ENCODE data around the gene SPSB2.

SPSB2 gene

DNA sequence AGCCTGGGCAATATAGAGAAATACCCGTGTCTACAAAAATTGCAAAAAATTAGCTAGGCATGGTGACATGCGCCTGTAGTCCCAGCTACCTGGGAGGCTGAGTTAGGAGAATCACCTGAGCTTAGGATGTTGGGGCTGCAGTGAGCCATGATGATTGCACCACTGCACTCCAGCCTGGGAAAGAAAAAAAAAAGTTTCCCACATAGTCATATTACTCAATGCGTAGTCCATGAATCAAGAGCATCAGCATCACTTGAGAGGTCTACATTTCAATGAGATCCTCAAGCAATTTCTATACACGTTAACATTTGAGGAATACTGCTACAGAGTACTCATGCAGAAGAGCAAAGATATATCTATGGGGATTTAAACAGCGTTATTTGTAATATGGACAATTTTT lies 26.3 kb upstream of the SPSB2 start:
- no peak for TF ChIP-seq CEBPB (IDR thresholded peaks at IDR 0.05)
- TF ChIP-seq, protein P1, sequence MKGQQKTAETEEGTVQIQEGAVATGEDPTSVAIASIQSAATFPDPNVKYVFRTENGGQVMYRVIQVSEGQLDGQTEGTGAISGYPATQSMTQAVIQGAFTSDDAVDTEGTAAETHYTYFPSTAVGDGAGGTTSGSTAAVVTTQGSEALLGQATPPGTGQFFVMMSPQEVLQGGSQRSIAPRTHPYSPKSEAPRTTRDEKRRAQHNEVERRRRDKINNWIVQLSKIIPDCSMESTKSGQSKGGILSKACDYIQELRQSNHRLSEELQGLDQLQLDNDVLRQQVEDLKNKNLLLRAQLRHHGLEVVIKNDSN (IDR thresholded peaks at IDR 0.05) = no peak

DNA sequence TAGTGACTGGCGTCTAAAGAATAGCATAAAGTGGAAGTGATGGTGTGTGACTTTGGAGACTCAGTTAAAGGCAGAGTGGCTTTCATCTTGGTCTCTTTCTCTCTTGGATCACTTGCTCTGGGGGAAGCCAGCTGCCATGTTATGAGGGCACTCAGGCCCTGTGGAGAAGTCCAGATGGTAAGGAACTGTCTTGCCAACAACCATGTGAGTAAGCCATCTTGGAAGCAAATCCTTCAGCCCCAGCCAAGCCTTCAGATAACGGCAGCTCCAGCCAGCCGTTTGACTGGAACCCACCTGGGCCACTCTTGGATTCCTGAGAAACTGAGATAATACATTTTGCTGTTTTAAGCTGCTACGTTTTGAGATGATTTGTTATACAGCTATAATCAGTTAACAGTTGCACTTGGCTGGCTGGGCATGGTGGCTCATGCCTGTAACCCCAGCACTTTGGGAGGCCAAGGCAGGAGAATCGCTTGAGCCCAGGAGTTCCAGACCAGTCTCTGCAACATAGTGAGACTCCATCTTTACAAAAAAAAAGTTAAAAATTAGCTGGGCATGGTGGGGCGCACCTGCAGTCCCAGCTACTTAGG lies 23.8 kb upstream of the SPSB2 start:
- TF ChIP-seq MAX (IDR thresholded peaks at IDR 0.05) (no peak), TAF1 (IDR thresholded peaks at IDR 0.05; ENCODE audit: low read depth) (no peak), REST (IDR thresholded peaks at IDR 0.05; ENCODE audit: low read depth) (no peak), CREB1 (IDR thresholded peaks at IDR 0.05; ENCODE audit: low read depth) (no peak), YY1 (IDR thresholded peaks at IDR 0.05; ENCODE audit: low read depth) (no peak), FOXM1 (IDR thresholded peaks at IDR 0.05; ENCODE audit: borderline replicate concordance, low read depth) (no peak), ZBTB7A (IDR thresholded peaks at IDR 0.05; ENCODE audit: low read depth) (no peak), EP300 (IDR thresholded peaks at IDR 0.05; ENCODE audit: borderline replicate concordance) (no peak), TEAD4 (IDR thresholded peaks at IDR 0.05) (no peak), RAD21 (IDR thresholded peaks at IDR 0.05; ENCODE audit: low read depth) (no peak)
- TF ChIP-seq, protein P1 (IDR thresholded peaks at IDR 0.05) = no peak

DNA sequence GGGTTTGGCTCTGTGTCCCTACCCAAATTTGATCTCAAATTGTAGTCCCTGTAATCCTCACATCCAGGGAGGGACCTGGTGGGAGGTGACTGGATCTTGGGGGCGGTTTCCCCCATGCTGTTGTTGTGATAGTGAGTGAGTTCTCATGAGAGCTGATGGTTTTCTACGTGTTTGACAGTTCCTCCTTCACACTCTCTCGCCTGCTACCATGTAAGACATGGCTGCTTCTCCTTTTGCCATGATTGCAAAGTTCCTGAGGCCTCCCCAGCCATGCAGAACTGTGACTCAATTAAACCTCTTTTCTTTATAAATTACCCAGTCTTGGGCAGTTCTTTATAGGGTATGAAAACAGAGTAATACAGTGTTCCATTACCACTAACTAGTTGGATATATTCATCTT lies 21.2 kb upstream of the SPSB2 start:
- no peak for TF ChIP-seq TCF12 (IDR thresholded peaks at IDR 0.05; ENCODE audit: low read depth)
- no peak for TF ChIP-seq EP300 (IDR thresholded peaks at IDR 0.05; ENCODE audit: borderline replicate concordance)
- TF ChIP-seq FOXM1 (IDR thresholded peaks at IDR 0.05; ENCODE audit: borderline replicate concordance, low read depth) = no peak
- no peak for TF ChIP-seq NFIC (IDR thresholded peaks at IDR 0.05)
- TF ChIP-seq TEAD4 (IDR thresholded peaks at IDR 0.05) = no peak
- TF ChIP-seq, protein P1 (IDR thresholded peaks at IDR 0.05) = no peak
- TF ChIP-seq CREB1 (IDR thresholded peaks at IDR 0.05; ENCODE audit: low read depth) = no peak
- no peak for TF ChIP-seq RAD21 (IDR thresholded peaks at IDR 0.05; ENCODE audit: low read depth)
- no peak for TF ChIP-seq REST (IDR thresholded peaks at IDR 0.05; ENCODE audit: low read depth)
- TF ChIP-seq TAF1 (IDR thresholded peaks at IDR 0.05; ENCODE audit: low read depth) = no peak
- no peak for TF ChIP-seq CEBPB (IDR thresholded peaks at IDR 0.05)
- TF ChIP-seq YY1 (IDR thresholded peaks at IDR 0.05; ENCODE audit: low read depth) = no peak
- no peak for TF ChIP-seq EGR1 (IDR thresholded peaks at IDR 0.05)
- TF ChIP-seq ZBTB7A (IDR thresholded peaks at IDR 0.05; ENCODE audit: low read depth) = no peak
- no peak for TF ChIP-seq MAX (IDR thresholded peaks at IDR 0.05)

- TF ChIP-seq FOXM1 (IDR thresholded peaks at IDR 0.05; ENCODE audit: borderline replicate concordance, low read depth) (no peak), EGR1 (IDR thresholded peaks at IDR 0.05) (no peak), CREB1 (IDR thresholded peaks at IDR 0.05; ENCODE audit: low read depth) (no peak), TAF1 (IDR thresholded peaks at IDR 0.05; ENCODE audit: low read depth) (no peak), TCF12 (IDR thresholded peaks at IDR 0.05; ENCODE audit: low read depth) (no peak), ZBTB7A (IDR thresholded peaks at IDR 0.05; ENCODE audit: low read depth) (no peak), REST (IDR thresholded peaks at IDR 0.05; ENCODE audit: low read depth) (no peak), YY1 (IDR thresholded peaks at IDR 0.05; ENCODE audit: low read depth) (no peak)
Observed at GRCh38 chr12:6891646-6892001, 18.5 kb upstream of the SPSB2 start.
